Gastrocnemius medialis (tissue), 4 donors: ENCODE results near the gene BOLA3.

Experiments
- CTCF ChIP-seq, 5 experiments: fragments of 450-650 bp in 3 of 5; fragments of 200-600 bp in 2 of 5; sonication (generic) in 2 of 5; IDR thresholded peaks in 4 of 5; conservative IDR thresholded peaks in 1 of 5; 1 replicate in 4 of 5; 2 replicates in 1 of 5; pipeline ENCODE4 v1.5.1; 2016 to 2019; ENCODE audit warnings: antibody characterized with exemption in 5 of 5, mild to moderate bottlenecking in 3 of 5, moderate library complexity in 3 of 5
- POLR2A ChIP-seq, 2 donors: fragments of 450-650 bp; IDR thresholded peaks; one replicate each; pipeline ENCODE4 v1.6.1; 2017; ENCODE audit warnings: antibody characterized with exemption in 2 of 2, mild to moderate bottlenecking in 2 of 2, moderate library complexity in 2 of 2

- TF ChIP-seq POLR2A (IDR thresholded peaks at IDR 0.05) (no peak), CTCF (IDR thresholded peaks at IDR 0.05 in 4 of 5, conservative IDR thresholded peaks at IDR 0.05 in 1 of 5) (no peak)
These were observed 44.1 kb upstream of the BOLA3 start for GRCh38 chr2:74191596-74192380.
